Stimulated activated memory B cell treated with anti-CD40 and anti-IgM and Interleukin-4, amounts not matched to agents 10 μg/mL and 1 μg/mL and 100 μg/mL, for 72 hours (primary cell): ENCODE data around the gene PLEKHG4B.
"Not testable (repeated sequence)": the region's sequence is repeated elsewhere in the genome, so short reads cannot be mapped to it uniquely, and the experiment has no call there.

ENCODE experiments used
- ATAC-seq: fragments of 150-1000 bp; cut with Tn5 transposase; 2 replicates; pipeline ENCODE4 v1.10.0; 2021
- H3K27ac Mint-ChIP-seq: one replicate; pipeline ENCODE4 v1.8.0; 2022; ENCODE audit warnings: mild to moderate bottlenecking, mixed read lengths
- H3K27me3 Mint-ChIP-seq: one replicate; pipeline ENCODE4 v1.8.0; 2022; ENCODE audit warnings: mixed read lengths
- H3K36me3 Mint-ChIP-seq: one replicate; pipeline ENCODE4 v1.8.0; 2022; ENCODE audit warnings: mixed read lengths
- H3K4me1 Mint-ChIP-seq: one replicate; pipeline ENCODE4 v1.8.0; 2022; ENCODE audit warnings: mixed read lengths
- H3K4me3 Mint-ChIP-seq: one replicate; pipeline ENCODE4 v1.8.0; 2022; ENCODE audit warnings: mild to moderate bottlenecking, moderate library complexity, mixed read lengths
- H3K9me3 Mint-ChIP-seq: one replicate; pipeline ENCODE4 v1.8.0; 2022; ENCODE audit warnings: mixed read lengths

Gene PLEKHG4B, protein sequence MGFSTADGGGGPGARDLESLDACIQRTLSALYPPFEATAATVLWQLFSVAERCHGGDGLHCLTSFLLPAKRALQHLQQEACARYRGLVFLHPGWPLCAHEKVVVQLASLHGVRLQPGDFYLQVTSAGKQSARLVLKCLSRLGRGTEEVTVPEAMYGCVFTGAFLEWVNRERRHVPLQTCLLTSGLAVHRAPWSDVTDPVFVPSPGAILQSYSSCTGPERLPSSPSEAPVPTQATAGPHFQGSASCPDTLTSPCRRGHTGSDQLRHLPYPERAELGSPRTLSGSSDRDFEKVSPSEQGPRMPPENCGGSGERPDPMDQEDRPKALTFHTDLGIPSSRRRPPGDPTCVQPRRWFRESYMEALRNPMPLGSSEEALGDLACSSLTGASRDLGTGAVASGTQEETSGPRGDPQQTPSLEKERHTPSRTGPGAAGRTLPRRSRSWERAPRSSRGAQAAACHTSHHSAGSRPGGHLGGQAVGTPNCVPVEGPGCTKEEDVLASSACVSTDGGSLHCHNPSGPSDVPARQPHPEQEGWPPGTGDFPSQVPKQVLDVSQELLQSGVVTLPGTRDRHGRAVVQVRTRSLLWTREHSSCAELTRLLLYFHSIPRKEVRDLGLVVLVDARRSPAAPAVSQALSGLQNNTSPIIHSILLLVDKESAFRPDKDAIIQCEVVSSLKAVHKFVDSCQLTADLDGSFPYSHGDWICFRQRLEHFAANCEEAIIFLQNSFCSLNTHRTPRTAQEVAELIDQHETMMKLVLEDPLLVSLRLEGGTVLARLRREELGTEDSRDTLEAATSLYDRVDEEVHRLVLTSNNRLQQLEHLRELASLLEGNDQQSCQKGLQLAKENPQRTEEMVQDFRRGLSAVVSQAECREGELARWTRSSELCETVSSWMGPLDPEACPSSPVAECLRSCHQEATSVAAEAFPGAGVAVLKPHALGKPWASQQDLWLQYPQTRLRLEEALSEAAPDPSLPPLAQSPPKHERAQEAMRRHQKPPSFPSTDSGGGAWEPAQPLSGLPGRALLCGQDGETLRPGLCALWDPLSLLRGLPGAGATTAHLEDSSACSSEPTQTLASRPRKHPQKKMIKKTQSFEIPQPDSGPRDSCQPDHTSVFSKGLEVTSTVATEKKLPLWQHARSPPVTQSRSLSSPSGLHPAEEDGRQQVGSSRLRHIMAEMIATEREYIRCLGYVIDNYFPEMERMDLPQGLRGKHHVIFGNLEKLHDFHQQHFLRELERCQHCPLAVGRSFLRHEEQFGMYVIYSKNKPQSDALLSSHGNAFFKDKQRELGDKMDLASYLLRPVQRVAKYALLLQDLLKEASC (N-terminal part only)

DNA sequence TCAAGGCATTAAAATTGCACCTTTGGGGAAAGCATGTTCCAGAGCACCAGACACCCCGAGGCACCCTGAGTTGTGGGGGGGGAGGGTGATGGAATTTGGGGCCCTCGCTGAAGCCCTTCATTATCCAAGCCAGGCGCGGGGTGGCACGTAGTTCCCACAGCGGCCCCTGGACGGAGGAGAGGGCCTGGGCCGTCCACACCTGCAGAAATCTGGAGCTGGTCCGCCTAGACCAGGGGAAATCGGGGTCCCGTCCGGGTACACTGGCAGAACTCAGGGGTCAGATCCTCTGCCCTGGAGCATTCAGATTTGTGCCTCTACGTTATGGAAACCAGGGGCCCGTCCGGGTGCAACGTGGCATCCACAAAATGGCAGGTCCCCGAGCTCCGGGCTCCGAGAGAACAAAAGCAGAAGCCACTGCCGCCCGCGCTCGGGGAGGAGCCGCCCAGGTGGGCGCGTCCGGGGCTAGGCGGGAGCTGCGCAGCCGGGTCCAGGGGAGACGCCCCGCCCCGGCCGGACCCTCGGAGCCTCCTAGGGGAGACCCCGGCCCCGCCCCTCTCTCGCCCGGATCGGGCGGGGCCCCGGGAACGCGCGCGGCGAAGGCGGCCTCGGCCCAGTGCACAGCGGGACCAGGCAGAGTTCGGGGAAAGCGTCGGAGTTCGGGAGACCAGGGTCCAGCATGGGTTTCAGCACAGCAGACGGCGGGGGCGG is at the start of gene PLEKHG4B:
PLEKHG4B (plus strand) TSS at position 613 of the 708 bp plus-strand sequence; CDS start at position 677, 64 bp downstream.
- H3K9me3 Mint-ChIP-seq, result no peaks in the 10 kb centered on the region

GRCh38 chr5:42250-42649 is 49.7 kb upstream of the PLEKHG4B start:
- Mint-ChIP-seq H3K36me3 (no peaks in the 10 kb centered on the region), H3K27ac (no peak overlapping the region), H3K4me1 (no peaks in the 10 kb centered on the region), H3K9me3 (no peaks in the 10 kb centered on the region), H3K4me3 (no peak overlapping the region), H3K27me3 (peaks cover 22% of the 10 kb centered on the region)
- ATAC-seq, result no peak

More for the DNA sequence above, at the start of gene PLEKHG4B:
- H3K27me3 Mint-ChIP-seq, result peaks cover 76% of the 10 kb centered on the region
- peaks cover 6% of the 10 kb centered on the region for H3K4me1 Mint-ChIP-seq
- no peak within 1 kb of the TSS for H3K27ac Mint-ChIP-seq
- peak within 1 kb of the TSS; percentile 48 for H3K4me3 Mint-ChIP-seq
- ATAC-seq, result peak; percentile 56
- H3K36me3 Mint-ChIP-seq, result no peaks in the 10 kb centered on the region

DNA sequence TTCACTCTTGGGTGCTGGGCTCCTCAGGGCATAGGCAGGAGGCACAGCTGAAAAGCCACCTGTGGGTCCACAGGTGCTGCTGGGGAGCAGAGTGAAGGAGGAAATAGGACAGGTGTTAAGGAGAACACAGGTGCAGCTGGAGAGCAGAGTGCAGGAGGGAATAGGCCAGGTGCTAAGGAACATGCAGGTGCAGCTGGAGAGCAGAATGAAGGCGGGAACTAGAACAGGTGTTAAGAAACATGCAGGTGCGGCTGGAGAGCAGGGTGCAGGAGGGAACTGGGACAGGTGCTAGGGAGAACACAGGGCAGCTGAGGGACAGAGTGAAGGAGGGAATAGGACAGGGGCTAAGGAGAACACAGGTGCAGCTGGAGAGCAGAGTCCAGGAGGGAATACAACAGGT is 43.8 kb upstream of the PLEKHG4B start:
- ATAC-seq, result no peak
- H3K27me3 Mint-ChIP-seq, result peaks cover 46% of the 10 kb centered on the region
- no peak overlapping the region for H3K4me3 Mint-ChIP-seq

DNA sequence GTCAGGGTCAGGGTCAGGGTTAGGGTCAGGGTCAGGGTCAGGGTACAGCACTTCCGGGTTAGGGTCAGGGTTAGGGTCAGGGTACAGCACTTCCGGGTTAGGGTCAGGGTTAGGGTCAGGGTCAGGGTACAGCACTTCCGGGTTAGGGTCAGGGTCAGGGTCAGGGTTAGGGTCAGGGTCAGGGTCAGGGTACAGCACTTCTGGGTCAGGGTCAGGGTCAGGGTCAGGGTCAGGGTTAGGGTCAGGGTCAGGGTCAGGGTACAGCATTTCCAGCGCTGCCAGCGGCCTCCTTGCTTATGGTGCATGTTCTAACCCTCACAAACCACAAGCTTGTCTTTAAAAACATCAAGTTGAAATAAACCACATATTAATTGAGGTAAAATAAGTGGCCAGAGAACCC is 42.4 kb upstream of the PLEKHG4B start:
- H3K4me1 Mint-ChIP-seq, H3K36me3 Mint-ChIP-seq, H3K27ac Mint-ChIP-seq, ATAC-seq, H3K4me3 Mint-ChIP-seq: not testable (repeated sequence)
- Mint-ChIP-seq H3K27me3 (peaks cover 55% of the 10 kb centered on the region), H3K9me3 (peaks cover 12% of the 10 kb centered on the region)

More for the DNA sequence above, 43.8 kb upstream of the PLEKHG4B start:
- peaks cover 12% of the 10 kb centered on the region for H3K9me3 Mint-ChIP-seq
- H3K4me1 Mint-ChIP-seq, result no peaks in the 10 kb centered on the region
- H3K36me3 Mint-ChIP-seq, result peaks cover 7% of the 10 kb centered on the region
- no peak overlapping the region for H3K27ac Mint-ChIP-seq

- H3K4me1 Mint-ChIP-seq, result no peaks in the 10 kb centered on the region
- peaks cover 12% of the 10 kb centered on the region for H3K9me3 Mint-ChIP-seq
- H3K36me3 Mint-ChIP-seq, result peaks cover 7% of the 10 kb centered on the region
- peak; percentile 9 for ATAC-seq
- H3K27me3 Mint-ChIP-seq, result peaks cover 58% of the 10 kb centered on the region
- H3K27ac Mint-ChIP-seq, result no peak overlapping the region
- H3K4me3 Mint-ChIP-seq, result no peak overlapping the region
Observed at GRCh38 chr5:49953-50544, 41.9 kb upstream of the PLEKHG4B start.

DNA sequence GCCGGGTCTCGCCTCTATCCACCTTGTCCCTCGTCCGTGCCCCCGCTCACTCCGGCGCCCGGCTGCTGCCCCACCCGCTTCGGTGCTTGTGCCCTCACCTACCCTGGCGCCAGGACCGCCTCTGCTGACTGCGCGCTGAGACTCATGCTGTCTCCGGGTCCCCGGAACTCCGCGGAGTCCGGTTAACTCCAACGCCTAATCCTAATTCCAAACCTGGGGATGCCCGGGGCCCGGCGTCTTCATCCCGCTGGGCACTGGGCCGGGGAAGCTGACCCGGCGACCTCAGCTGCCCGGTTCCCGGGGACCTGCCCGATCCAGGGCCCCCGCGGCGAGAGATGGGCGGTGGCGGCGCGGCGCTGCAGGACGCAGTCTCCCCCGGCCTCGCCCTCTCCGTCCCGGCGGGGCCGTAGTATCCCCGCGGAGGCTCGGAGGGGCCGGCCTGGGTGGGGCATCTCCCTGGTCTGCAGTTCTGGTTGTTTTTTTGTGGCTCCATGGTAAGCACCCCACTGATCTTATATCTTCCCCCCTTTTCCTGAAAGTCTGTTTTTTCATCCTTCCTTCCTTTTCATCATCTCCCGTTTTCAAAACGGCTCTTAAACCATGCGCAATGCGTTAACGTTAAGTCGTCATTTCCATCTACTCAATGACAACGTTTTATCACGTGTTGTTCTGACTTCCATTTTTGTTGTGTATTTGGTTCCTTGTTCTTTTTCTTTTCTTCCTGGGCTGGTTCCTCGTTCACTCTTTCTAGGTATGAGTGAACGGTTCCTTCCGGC is 41.1 kb upstream of the PLEKHG4B start:
- peaks cover 57% of the 10 kb centered on the region for H3K27me3 Mint-ChIP-seq
- peak; percentile 39 for ATAC-seq
- peaks cover 7% of the 10 kb centered on the region for H3K36me3 Mint-ChIP-seq
- H3K4me3 Mint-ChIP-seq, result no peak overlapping the region
- no peak overlapping the region for H3K27ac Mint-ChIP-seq
- no peaks in the 10 kb centered on the region for H3K4me1 Mint-ChIP-seq
- peaks cover 12% of the 10 kb centered on the region for H3K9me3 Mint-ChIP-seq

DNA sequence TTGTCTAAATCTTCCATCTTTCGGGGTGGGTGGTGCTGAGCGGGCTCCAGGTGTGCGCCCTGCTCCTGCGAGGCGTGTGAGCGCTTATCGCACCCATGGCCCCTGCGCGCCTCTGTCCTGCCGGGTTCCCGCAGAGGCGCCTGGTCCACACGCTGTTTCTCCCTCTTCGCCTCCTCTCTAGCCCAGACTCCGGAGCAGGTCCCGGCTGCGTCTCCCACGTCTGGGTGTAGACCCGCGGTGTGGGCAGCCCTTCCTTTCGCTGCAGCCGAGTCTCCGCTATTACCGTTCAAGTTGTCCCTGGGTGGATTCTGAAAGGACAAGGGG is 40.5 kb upstream of the PLEKHG4B start:
- ATAC-seq, result no peak
- Mint-ChIP-seq H3K27ac (no peak overlapping the region), H3K4me3 (no peak overlapping the region), H3K27me3 (peaks cover 54% of the 10 kb centered on the region), H3K4me1 (no peaks in the 10 kb centered on the region), H3K36me3 (peaks cover 7% of the 10 kb centered on the region), H3K9me3 (peaks cover 12% of the 10 kb centered on the region)

GRCh38 chr5:53381-54174 is 38.4 kb upstream of the PLEKHG4B start:
- ATAC-seq, result no peak

GRCh38 chr5:54175-54730 is 37.7 kb upstream of the PLEKHG4B start:
- Mint-ChIP-seq H3K27ac (no peak overlapping the region), H3K36me3 (peaks cover 7% of the 10 kb centered on the region), H3K4me1 (no peaks in the 10 kb centered on the region), H3K9me3 (peaks cover 15% of the 10 kb centered on the region), H3K4me3 (peak overlapping the region; percentile 19), H3K27me3 (peaks cover 54% of the 10 kb centered on the region)
- no peak for ATAC-seq

More at GRCh38 chr5:53381-54174, 38.4 kb upstream of the PLEKHG4B start:
- H3K27ac Mint-ChIP-seq, result no peak overlapping the region
- H3K4me3 Mint-ChIP-seq, result peak overlapping the region; percentile 38
- H3K4me1 Mint-ChIP-seq, result no peaks in the 10 kb centered on the region
- peaks cover 7% of the 10 kb centered on the region for H3K36me3 Mint-ChIP-seq
- H3K9me3 Mint-ChIP-seq, result peaks cover 15% of the 10 kb centered on the region
- H3K27me3 Mint-ChIP-seq, result peaks cover 54% of the 10 kb centered on the region

GRCh38 chr5:54876-55569 is 36.9 kb upstream of the PLEKHG4B start:
- H3K27ac Mint-ChIP-seq, result no peak overlapping the region
- ATAC-seq, result no peak
- peaks cover 7% of the 10 kb centered on the region for H3K36me3 Mint-ChIP-seq
- no peak overlapping the region for H3K4me3 Mint-ChIP-seq
- H3K27me3 Mint-ChIP-seq, result peaks cover 49% of the 10 kb centered on the region
- H3K9me3 Mint-ChIP-seq, result peaks cover 13% of the 10 kb centered on the region
- no peaks in the 10 kb centered on the region for H3K4me1 Mint-ChIP-seq

- Mint-ChIP-seq H3K27ac (no peak overlapping the region), H3K4me3 (no peak overlapping the region), H3K27me3 (peaks cover 32% of the 10 kb centered on the region), H3K36me3 (no peaks in the 10 kb centered on the region), H3K4me1 (no peaks in the 10 kb centered on the region), H3K9me3 (peaks cover 2% of the 10 kb centered on the region)
- ATAC-seq, result no peak
Observed at GRCh38 chr5:56561-57290, 35.2 kb upstream of the PLEKHG4B start.

DNA sequence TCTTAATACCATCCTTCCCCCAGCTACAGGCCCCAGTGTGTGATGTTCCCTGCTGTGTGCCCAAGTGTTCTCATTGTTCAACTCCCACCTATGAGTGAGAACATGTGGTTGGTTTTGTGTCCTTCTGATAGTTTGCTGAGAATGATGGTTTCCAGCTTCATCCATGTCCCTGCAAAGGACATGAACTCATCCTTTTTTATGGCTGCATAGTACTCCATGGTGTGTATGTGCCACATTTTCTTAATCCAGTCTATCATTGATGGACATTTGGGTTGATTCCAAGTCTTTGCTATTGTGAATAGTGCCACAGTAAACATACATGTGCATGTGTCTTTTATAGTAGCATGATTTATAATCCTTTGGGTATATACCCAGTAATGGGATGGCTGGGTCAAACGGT is 31.7 kb upstream of the PLEKHG4B start:
- H3K9me3 Mint-ChIP-seq, H3K27ac Mint-ChIP-seq, H3K36me3 Mint-ChIP-seq, H3K4me1 Mint-ChIP-seq, ATAC-seq, H3K4me3 Mint-ChIP-seq: not testable (repeated sequence)
- peaks cover 21% of the 10 kb centered on the region for H3K27me3 Mint-ChIP-seq
